Motor neuron (in vitro differentiated cells): ENCODE measurements around the gene APEX1. TPM values are rescaled to one million over a fixed set of nuclear protein-coding genes. Genes with fewer than 3 reads are reported as not detected.
"Not testable (repeated sequence)": the region's sequence is repeated elsewhere in the genome, so short reads cannot be mapped to it uniquely, and the experiment has no call there.

Source experiments
- ATAC-seq, 8 experiments: fragments of 200-7000 bp; cut with Tn5 transposase; replicated peaks in 6 of 8; 2 replicates each; pipeline ENCODE4 v1.8.0; 2021; ENCODE audit warnings: mild to moderate bottlenecking in 8 of 8, moderate library complexity in 8 of 8
- H3K27ac ChIP-seq, 2 donors: fragments of 250-450 bp; sonication (Bioruptor Pico); 2 replicates each; pipeline ENCODE4 v1.9.0; 2021; ENCODE audit warnings: antibody characterized with exemption in 2 of 2, mild to moderate bottlenecking in 2 of 2, moderate library complexity in 1 of 2
- H3K4me1 ChIP-seq, 2 donors: fragments of 250-450 bp; sonication (Bioruptor Pico); replicated peaks in 1 of 2; 2 replicates each; pipeline ENCODE4 v1.6.1; 2021; ENCODE audit warnings: antibody characterized with exemption in 2 of 2, mild to moderate bottlenecking in 2 of 2, moderate library complexity in 1 of 2
- H3K4me3 ChIP-seq, 5 donors: fragments of 250-450 bp; sonication (Bioruptor Pico); 2 replicates each; pipeline ENCODE4 v1.9.0; 2021; ENCODE audit warnings: antibody characterized with exemption in 5 of 5, mild to moderate bottlenecking in 5 of 5, moderate library complexity in 4 of 5
- WGBS, 10 experiments: fragments of 450-650 bp; shearing (Covaris generic); methylation state at CpG; one replicate each; pipeline ENCODE4 v1.0.0; 2022; 5-methylcytosine and 5-hydroxymethylcytosine counted together
- in situ Hi-C, 9 experiments: fragments of 400-800 bp; cut with MboI; loops; one replicate each; pipeline ENCODE4 v1.15.0; 2021; ENCODE audit warnings: low sequenced_read_pairs in 9 of 9, low pct_unique_long_range_greater_than_20kb in 2 of 9; ENCODE audit not compliant: unreplicated experiment in 9 of 9
- total RNA-seq, 8 experiments: library from RNA; unstranded; fragments of 300-600 nt; gene quantifications; 2 replicates each; pipeline versions ENCODE4 v1.2.3 to v1.2.4, GENCODE V29; 2022

Gene APEX1
- total RNA-seq, 8 experiments from 2014 or later, result 125 to 320 (median 161) TPM

GRCh38 chr14:20489093-20489994 lies 34.3 kb downstream of the APEX1 start:
- Histone ChIP-seq H3K27ac (no peak overlapping the region), H3K4me3 (no peak overlapping the region), H3K4me1 (no peaks in the 10 kb centered on the region)
- peak in 3 of 8 experiments; percentile 32 to 88 (median 83) for ATAC-seq
- in situ Hi-C loops, result no loop called here
- WGBS, 10 experiments, result 14 to 100% (median 55%) methylated on average over 1 to 5 of the region's 6 CpGs; no CpG with 5 or more reads in 1 of the 10 experiments

DNA sequence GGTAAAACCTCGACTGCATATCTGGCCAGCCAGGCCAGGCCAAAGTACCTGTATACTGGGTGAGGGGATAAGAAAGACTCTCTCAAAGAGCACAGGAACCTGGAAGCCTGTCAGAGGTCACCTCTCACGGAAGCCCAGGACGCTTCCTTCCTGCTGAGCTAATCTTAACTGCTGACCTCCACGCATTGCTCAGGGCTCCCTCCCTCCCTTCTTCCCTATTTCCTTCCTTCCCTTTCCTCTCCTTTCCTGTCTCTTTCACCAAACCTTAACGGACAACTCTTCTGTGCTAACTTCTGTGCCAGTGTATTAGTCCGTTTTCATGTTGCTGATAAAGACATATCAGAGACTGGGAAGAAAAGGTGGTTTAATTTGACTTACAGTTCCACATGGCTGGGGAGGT lies 35.5 kb downstream of the APEX1 start:
- Histone ChIP-seq H3K27ac (no peak overlapping the region), H3K4me1 (no peaks in the 10 kb centered on the region), H3K4me3 (no peak overlapping the region)
- in situ Hi-C loops, result no loop called here
- ATAC-seq, result no peak
- 28 to 79% (median 49%) methylated on average over 1 to 5 of the region's 6 CpGs; no CpG with 5 or more reads in 2 of the 10 experiments for WGBS, 10 experiments

- H3K27ac ChIP-seq, result no peak overlapping the region
- in situ Hi-C loops, result no loop called here
- no peak for ATAC-seq
- H3K4me3 ChIP-seq, result no peak overlapping the region
- H3K4me1 ChIP-seq, result no peaks in the 10 kb centered on the region
- WGBS, 10 experiments, result 60 to 100% (median 95%) methylated on average over 1 to 4 of the region's 4 CpGs; no CpG with 5 or more reads in 1 of the 10 experiments
These were observed 37.5 kb downstream of the APEX1 start for GRCh38 chr14:20492486-20492885.

GRCh38 chr14:20493634-20494033 lies 38.6 kb downstream of the APEX1 start:
- ATAC-seq, result no peak
- in situ Hi-C loops, result no loop called here
- H3K27ac ChIP-seq, result no peak overlapping the region
- no peak overlapping the region for H3K4me3 ChIP-seq
- no peaks in the 10 kb centered on the region for H3K4me1 ChIP-seq
- 44 to 90% (median 61%) methylated on average over 1 to 2 of the region's 2 CpGs; no CpG with 5 or more reads in 5 of the 10 experiments for WGBS, 10 experiments

GRCh38 chr14:20494935-20495766 lies 40.1 kb downstream of the APEX1 start:
- no peak for ATAC-seq
- Histone ChIP-seq H3K27ac (no peak overlapping the region), H3K4me3 (no peak overlapping the region), H3K4me1 (no peaks in the 10 kb centered on the region)
- in situ Hi-C loops, result no loop called here
- WGBS, 10 experiments, result 0 to 100% (median 60%) methylated on average over 1 to 4 of the region's 8 CpGs; no CpG with 5 or more reads in 1 of the 10 experiments

DNA sequence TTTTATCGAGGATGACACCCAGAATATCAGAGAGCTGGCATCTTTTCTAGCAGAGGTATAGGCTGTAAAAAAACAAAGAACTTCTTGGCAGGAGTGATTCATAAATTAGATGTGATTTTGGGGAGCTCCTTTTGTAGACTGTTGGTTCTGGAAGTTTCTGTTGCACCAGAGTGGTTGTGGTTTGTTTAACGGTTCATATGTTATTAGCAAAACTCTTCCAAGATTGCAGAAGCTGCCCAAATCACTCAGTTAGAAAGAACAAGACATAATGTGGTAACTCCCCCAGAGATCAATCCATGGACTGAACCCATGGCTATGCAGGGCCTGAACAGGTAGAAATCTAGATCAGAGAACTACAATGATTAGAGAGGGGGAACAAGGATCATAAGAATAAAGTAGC lies 43.6 kb downstream of the APEX1 start:
- in situ Hi-C loops, result no loop called here
- 33 to 100% (median 80%) methylated on average over 1 to 2 of the region's 2 CpGs; no CpG with 5 or more reads in 3 of the 10 experiments for WGBS, 10 experiments
- Histone ChIP-seq H3K4me1 (no peaks in the 10 kb centered on the region), H3K4me3 (no peak overlapping the region), H3K27ac (no peak overlapping the region)
- no peak for ATAC-seq

DNA sequence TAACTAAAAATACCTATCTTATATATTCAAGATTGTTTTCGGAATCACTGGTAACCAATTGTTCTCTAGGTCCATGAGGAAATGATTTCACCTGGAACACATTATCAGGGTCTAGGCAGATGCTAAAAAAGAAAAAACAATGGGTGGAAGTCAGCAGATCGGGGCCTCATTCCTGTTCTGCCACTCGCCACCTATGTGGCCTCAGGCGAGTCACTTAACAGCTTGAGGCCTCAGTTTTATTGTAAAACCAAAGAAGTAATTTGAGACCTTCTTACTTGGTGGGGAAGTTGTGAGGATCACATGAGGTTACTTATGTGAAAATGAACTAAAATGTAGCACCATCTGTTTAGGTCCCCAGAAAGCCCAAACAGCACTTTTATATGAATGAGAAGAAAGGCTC lies 44.1 kb downstream of the APEX1 start:
- no peaks in the 10 kb centered on the region for H3K4me1 ChIP-seq
- 15 to 100% (median 54%) methylated on average over 1 to 4 of the region's 4 CpGs for WGBS, 10 experiments
- in situ Hi-C loops, result no loop called here
- no peak overlapping the region for H3K4me3 ChIP-seq
- ATAC-seq, result peak in 1 of 8 experiments; percentile 56
- no peak overlapping the region for H3K27ac ChIP-seq

DNA sequence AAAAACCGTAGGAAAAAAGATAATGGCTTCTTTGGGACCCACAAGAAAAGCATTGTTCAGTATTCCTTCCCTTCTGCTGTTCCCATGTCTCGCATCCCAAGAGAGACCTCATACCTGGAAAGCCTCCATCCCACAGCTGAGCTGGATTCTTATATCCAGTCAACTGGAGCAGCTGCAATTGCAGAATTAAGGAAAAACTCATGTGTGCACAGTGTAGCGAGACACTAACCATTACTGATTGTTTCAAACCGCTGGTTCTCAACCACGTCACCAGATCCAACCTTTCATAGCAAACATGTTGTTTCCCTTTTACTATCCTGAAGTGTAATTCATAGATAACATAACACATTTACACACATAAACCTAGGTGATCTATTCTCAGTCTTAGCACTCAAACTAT lies 44.9 kb downstream of the APEX1 start:
- in situ Hi-C loops, result no loop called here
- no peak for ATAC-seq
- 0 to 96% (median 88%) methylated on average over 1 to 5 of the region's 5 CpGs; no CpG with 5 or more reads in 1 of the 10 experiments for WGBS, 10 experiments
- no peak overlapping the region for H3K27ac ChIP-seq
- no peaks in the 10 kb centered on the region for H3K4me1 ChIP-seq
- H3K4me3 ChIP-seq, result no peak overlapping the region

DNA sequence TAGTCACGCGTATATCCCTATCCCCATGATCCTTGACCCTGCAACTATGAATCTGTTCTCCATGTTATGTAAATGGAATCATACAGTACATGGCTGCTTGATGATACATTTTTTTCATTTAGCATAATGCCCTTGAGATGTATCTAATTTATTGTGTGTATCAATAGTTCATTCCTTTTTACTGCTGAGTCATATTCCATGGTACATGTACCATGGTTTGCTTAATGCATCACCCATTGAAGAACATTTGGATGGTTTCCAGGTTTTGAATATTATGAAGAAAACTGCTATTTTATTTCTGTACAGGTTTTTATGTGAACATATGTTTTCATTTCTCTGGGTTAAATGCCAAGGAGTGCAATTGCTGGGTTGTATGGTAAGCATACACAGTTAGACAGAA lies 46.3 kb downstream of the APEX1 start:
- WGBS, 10 experiments, result 100% methylated on average over 2 of the region's 2 CpGs; no CpG with 5 or more reads in 7 of the 10 experiments
- Histone ChIP-seq H3K4me1 (no peaks in the 10 kb centered on the region), H3K4me3 (no peak overlapping the region), H3K27ac (no peak overlapping the region)
- in situ Hi-C loops, result no loop called here
- ATAC-seq, result peak in 1 of 8 experiments; percentile 61

DNA sequence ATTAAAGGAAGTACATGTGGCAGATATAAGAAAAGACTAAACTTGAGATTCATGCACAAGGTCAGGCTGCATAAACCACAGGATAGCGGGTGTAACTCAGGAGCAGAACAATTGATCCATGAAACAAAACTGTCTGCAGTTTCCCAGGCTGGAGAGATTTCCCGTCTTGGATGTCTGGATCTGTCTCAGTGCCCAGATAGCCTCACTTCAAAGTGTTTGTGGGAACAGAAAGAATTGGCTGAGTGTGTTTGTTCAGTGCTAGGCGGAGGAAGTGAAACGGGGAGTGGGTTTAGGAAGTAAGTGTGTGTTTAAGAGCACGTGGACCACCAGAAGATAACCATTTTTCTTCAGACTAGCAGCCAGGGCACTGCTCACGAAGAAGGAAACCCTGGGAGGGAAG lies 48.9 kb downstream of the APEX1 start:
- in situ Hi-C loops, result no loop called here
- Histone ChIP-seq H3K27ac (no peak overlapping the region), H3K4me1 (no peaks in the 10 kb centered on the region), H3K4me3 (no peak overlapping the region)
- 24 to 75% (median 57%) methylated on average over 2 to 5 of the region's 6 CpGs; no CpG with 5 or more reads in 2 of the 10 experiments for WGBS, 10 experiments
- ATAC-seq, result peak in 2 of 8 experiments; percentile 54 to 73

- in situ Hi-C loops, H3K4me1 ChIP-seq: not testable (repeated sequence)
- no CpG with 5 or more reads among the region's 30 CpGs for WGBS, 10 experiments
These were observed 51.2 kb downstream of the APEX1 start for GRCh38 chr14:20506276-20506675.

GRCh38 chr14:20506752-20507151 lies 51.7 kb downstream of the APEX1 start:
- H3K4me1 ChIP-seq, in situ Hi-C loops, H3K27ac ChIP-seq, ATAC-seq, H3K4me3 ChIP-seq: not testable (repeated sequence)
- no CpG with 5 or more reads among the region's 30 CpGs for WGBS, 10 experiments

More at GRCh38 chr14:20506276-20506675, 51.2 kb downstream of the APEX1 start:
- H3K27ac ChIP-seq, H3K4me3 ChIP-seq, ATAC-seq: not testable (repeated sequence)
